Esophagus squamous epithelium (tissue), 5 donors: ENCODE results near the gene SLC9C2. TPM values are rescaled to one million over a fixed set of nuclear protein-coding genes. Genes with fewer than 3 reads are reported as not detected.
"Not testable (repeated sequence)": the region's sequence is repeated elsewhere in the genome, so short reads cannot be mapped to it uniquely, and the experiment has no call there.

Experiments used
- DNase-seq: peaks from one replicate; lab custom pipeline; 2025; lab: John Stamatoyannopoulos, UW
- H3K27ac ChIP-seq, 4 donors: fragments of 200-600 bp; sonication (generic); one replicate each; pipeline ENCODE4 v1.5.1; 2016 to 2019; ENCODE audit warnings: mild to moderate bottlenecking in 1 of 4
- H3K27me3 ChIP-seq, 4 donors: fragments of 200-600 bp; sonication (generic); 1 replicate in 3 of 4; 2 replicates in 1 of 4; pipeline versions ENCODE4 v1.5.1 to v1.6.0; 2017 to 2021; ENCODE audit warnings: antibody characterized with exemption in 1 of 4
- H3K36me3 ChIP-seq, 3 donors: fragments of 200-600 bp; sonication (generic); one replicate each; pipeline ENCODE4 v1.5.1; 2016 to 2019
- H3K4me1 ChIP-seq, 3 donors: fragments of 200-600 bp; sonication (generic); one replicate each; pipeline ENCODE4 v1.5.1; 2017 to 2019
- H3K4me3 ChIP-seq, 4 donors: fragments of 200-600 bp; sonication (generic); 1 replicate in 3 of 4; 2 replicates in 1 of 4; pipeline ENCODE4 v1.5.1; 2016 to 2019; ENCODE audit warnings: mild to moderate bottlenecking in 2 of 4, moderate library complexity in 1 of 4
- H3K9me3 ChIP-seq, 3 donors: fragments of 200-600 bp; sonication (generic); one replicate each; pipeline ENCODE4 v1.5.1; 2016 to 2019
- CTCF ChIP-seq, 6 experiments: fragments of 450-650 bp in 4 of 6; fragments of 200-600 bp in 2 of 6; sonication (generic) in 2 of 6; IDR thresholded peaks; one replicate each; pipeline ENCODE4 v1.5.1; 2016 to 2019; ENCODE audit warnings: antibody characterized with exemption in 6 of 6, mild to moderate bottlenecking in 4 of 6, moderate library complexity in 4 of 6
- POLR2A ChIP-seq, 4 donors: fragments of 450-650 bp; IDR thresholded peaks; one replicate each; pipeline ENCODE4 v1.6.1; 2017; ENCODE audit warnings: antibody characterized with exemption in 4 of 4, mild to moderate bottlenecking in 4 of 4, moderate library complexity in 3 of 4
- WGBS, 2 donors: methylation state at CpG; one replicate each; pipeline ENCODE4 v1.1.5; 2018; 5-methylcytosine and 5-hydroxymethylcytosine counted together
- intact Hi-C: fragments of 100-400 bp; cut with DNase I; formaldehyde crosslinking; loops from one replicate; pipeline ENCODE4 v1.15.0; 2022
- total RNA-seq, 4 donors: library from RNA; depleted of rRNA; stranded (reverse); fragments of >200 nt; gene quantifications; one replicate each; pipeline ENCODE4 v1.1.0, GENCODE V29; 2016
- donor health status: DM: yes; HTN: yes; CAD: no.

Gene SLC9C2
- total RNA-seq, 4 donors from 2014 or later, result not detected

- peaks cover 0 to 21% (median 8%) of the 10 kb centered on the region in 3 donors for H3K9me3 ChIP-seq
- H3K27me3 ChIP-seq, result no peaks in the 10 kb centered on the region
- intact Hi-C loops, result no loop called here
- H3K27ac ChIP-seq, result peak overlapping the region in 3 of 4 donors; percentile 46 to 92 (median 88)
- WGBS, 2 donors, result 65 to 69% methylated on average over 2 to 5 of the region's 5 CpGs
- peaks cover 38 to 50% (median 38%) of the 10 kb centered on the region in 3 donors for H3K4me1 ChIP-seq
- H3K4me3 ChIP-seq, result no peak overlapping the region
- no peak for DNase-seq
- TF ChIP-seq POLR2A (IDR thresholded peaks at IDR 0.05), result no peak
- TF ChIP-seq CTCF (IDR thresholded peaks at IDR 0.05), result no peak
- peaks cover 0 to 10% (median 0%) of the 10 kb centered on the region in 3 donors for H3K36me3 ChIP-seq
Measured at GRCh38 chr1:173474097-173474779, 128.6 kb downstream of the SLC9C2 start.

- intact Hi-C loops, result no loop called here
- Histone ChIP-seq H3K4me3 (no peak overlapping the region), H3K27ac (peak overlapping the region in 3 of 4 donors; percentile 46 to 92 (median 88)), H3K27me3 (no peaks in the 10 kb centered on the region), H3K36me3 (peaks cover 0 to 10% (median 0%) of the 10 kb centered on the region in 3 donors), H3K4me1 (peaks cover 32 to 44% (median 33%) of the 10 kb centered on the region in 3 donors), H3K9me3 (peaks cover 0 to 21% (median 8%) of the 10 kb centered on the region in 3 donors)
- no peak for TF ChIP-seq POLR2A (IDR thresholded peaks at IDR 0.05)
- no peak for TF ChIP-seq CTCF (IDR thresholded peaks at IDR 0.05)
- no peak for DNase-seq
- 21 to 42% methylated on average over 2 of the region's 2 CpGs for WGBS, 2 donors
Measured at GRCh38 chr1:173473599-173474011, 129.3 kb downstream of the SLC9C2 start.

- intact Hi-C loops, result no loop called here
- TF ChIP-seq CTCF (IDR thresholded peaks at IDR 0.05) (no peak), POLR2A (IDR thresholded peaks at IDR 0.05) (no peak)
- Histone ChIP-seq H3K4me3 (no peak overlapping the region), H3K27me3 (no peaks in the 10 kb centered on the region), H3K27ac (no peak overlapping the region), H3K4me1 (peaks cover 21 to 26% (median 24%) of the 10 kb centered on the region in 3 donors), H3K36me3 (peaks cover 0 to 10% (median 0%) of the 10 kb centered on the region in 3 donors), H3K9me3 (peaks cover 0 to 21% (median 8%) of the 10 kb centered on the region in 3 donors)
- 92 to 94% methylated on average over 4 of the region's 4 CpGs for WGBS, 2 donors
- DNase-seq, result no peak
Measured at GRCh38 chr1:173470608-173471007, 132.3 kb downstream of the SLC9C2 start.

- TF ChIP-seq POLR2A (IDR thresholded peaks at IDR 0.05) (no peak), CTCF (IDR thresholded peaks at IDR 0.05) (no peak)
- intact Hi-C loops, result no loop called here
- Histone ChIP-seq H3K4me1 (peaks cover 12 to 17% (median 14%) of the 10 kb centered on the region in 3 donors), H3K27ac (no peak overlapping the region), H3K27me3 (no peaks in the 10 kb centered on the region), H3K4me3 (no peak overlapping the region), H3K9me3 (peaks cover 0 to 21% (median 8%) of the 10 kb centered on the region in 3 donors), H3K36me3 (peaks cover 0 to 10% (median 0%) of the 10 kb centered on the region in 3 donors)
- WGBS, 2 donors, result 71 to 77% methylated on average over 3 of the region's 3 CpGs
- DNase-seq, result no peak
Measured at GRCh38 chr1:173469656-173470055, 133.2 kb downstream of the SLC9C2 start.

- no peak for DNase-seq
- Histone ChIP-seq H3K27me3 (no peaks in the 10 kb centered on the region), H3K27ac (no peak overlapping the region), H3K36me3 (peaks cover 0 to 13% (median 0%) of the 10 kb centered on the region in 3 donors), H3K4me3 (no peak overlapping the region), H3K9me3 (peaks cover 0 to 30% (median 8%) of the 10 kb centered on the region in 3 donors), H3K4me1 (no peaks in the 10 kb centered on the region)
- intact Hi-C loops, result no loop called here
- 92 to 95% methylated on average over 4 of the region's 4 CpGs for WGBS, 2 donors
- TF ChIP-seq CTCF (IDR thresholded peaks at IDR 0.05) (no peak), POLR2A (IDR thresholded peaks at IDR 0.05) (no peak)
Measured at GRCh38 chr1:173467426-173467825, 135.4 kb downstream of the SLC9C2 start.

GRCh38 chr1:173464185-173464584 is 138.7 kb downstream of the SLC9C2 start:
- intact Hi-C loops, H3K4me3 ChIP-seq, H3K4me1 ChIP-seq, H3K27ac ChIP-seq, DNase-seq, H3K27me3 ChIP-seq, H3K9me3 ChIP-seq: not testable (repeated sequence)
- WGBS, 2 donors, result 54 to 68% methylated on average over 2 of the region's 2 CpGs
- peaks cover 0 to 34% (median 0%) of the 10 kb centered on the region in 3 donors for H3K36me3 ChIP-seq

- H3K4me3 ChIP-seq, DNase-seq, H3K4me1 ChIP-seq, intact Hi-C loops, H3K27me3 ChIP-seq, H3K27ac ChIP-seq, H3K9me3 ChIP-seq: not testable (repeated sequence)
- 94 to 95% methylated on average over 2 of the region's 2 CpGs for WGBS, 2 donors
- H3K36me3 ChIP-seq, result peaks cover 0 to 34% (median 0%) of the 10 kb centered on the region in 3 donors
Measured at GRCh38 chr1:173462666-173463065, 140.2 kb downstream of the SLC9C2 start.
